TTC549 (cell line): Measurements from ENCODE around the gene P4HA1.
A peak's percentile ranks its signal among the peaks of the same experiment; 100 is the strongest.
"Not testable (repeated sequence)": the region's sequence is repeated elsewhere in the genome, so short reads cannot be mapped to it uniquely, and the experiment has no call there.

Experiments used
- FAIRE-seq: peaks from 2 replicates; lab custom pipeline; 2012; peaks lifted over from hg19 to GRCh38; lab: Jason Lieb, UNC

Gene P4HA1

DNA sequence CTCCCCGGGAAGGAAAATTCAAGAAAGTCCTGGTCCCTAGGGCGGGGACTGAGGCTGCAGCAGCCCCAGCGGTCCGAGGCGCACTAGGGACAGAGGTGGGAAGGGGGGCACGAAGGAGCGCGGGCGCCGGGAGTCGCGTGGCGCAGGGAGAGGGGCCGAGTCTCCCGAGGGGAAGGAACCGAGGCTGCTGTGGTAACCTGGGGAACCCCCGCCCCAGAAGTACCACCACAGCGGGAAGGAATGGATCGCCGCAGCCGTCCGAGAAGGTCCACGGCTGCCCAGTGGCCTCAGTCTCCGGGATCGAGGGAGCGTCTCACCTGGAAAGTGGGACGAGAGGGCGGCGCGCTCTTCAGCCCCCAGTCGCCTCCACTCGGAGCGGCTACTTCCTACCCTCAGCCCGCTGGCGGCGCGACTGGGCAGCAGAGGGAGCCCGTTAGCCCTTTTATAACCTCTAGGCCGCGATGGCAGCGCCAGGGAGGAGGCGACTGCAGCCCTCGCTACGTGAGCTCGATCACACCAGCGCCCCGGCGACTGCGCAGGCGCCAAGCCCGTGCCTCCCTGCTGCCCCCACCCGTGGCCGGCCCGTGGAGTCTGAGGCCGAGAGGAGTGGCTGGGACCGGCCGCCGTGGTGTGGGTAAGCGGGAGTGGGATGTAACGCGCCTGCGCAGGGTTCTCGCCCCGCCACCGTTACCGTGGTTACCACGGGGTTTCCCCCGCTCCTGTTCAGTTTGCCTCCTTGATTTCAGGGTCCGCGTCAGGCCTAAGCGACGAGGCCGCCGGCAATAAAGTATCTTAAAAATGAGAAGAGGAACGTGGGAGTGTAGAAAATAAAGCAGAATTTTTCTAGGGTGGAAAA lies at the start of gene P4HA1:
Gene P4HA1, minus strand, starts transcription at position 418 of the 856 bp plus-strand sequence. CDS start 21,983 bp downstream, outside the sequence.
- peak; percentile 69 for FAIRE-seq

DNA sequence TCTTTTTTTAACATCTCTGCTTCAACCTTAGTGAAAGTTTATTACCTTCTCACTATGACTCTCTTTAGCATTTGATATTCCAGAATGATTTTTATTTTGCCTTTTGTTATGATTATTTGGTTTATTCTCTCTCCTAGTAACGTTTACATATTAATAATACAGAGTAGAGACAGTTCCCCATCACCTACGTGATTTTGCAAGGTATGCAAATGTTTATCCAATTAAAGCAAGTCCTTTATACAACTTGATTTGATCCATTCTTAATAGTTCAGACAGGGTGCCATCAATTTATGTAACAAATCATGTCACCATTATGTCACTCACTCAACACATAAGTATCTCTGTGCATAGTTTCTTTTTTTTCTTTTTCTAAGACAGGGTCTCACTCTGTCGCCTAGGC lies 44.9 kb upstream of the P4HA1 start:
- FAIRE-seq = no peak

DNA sequence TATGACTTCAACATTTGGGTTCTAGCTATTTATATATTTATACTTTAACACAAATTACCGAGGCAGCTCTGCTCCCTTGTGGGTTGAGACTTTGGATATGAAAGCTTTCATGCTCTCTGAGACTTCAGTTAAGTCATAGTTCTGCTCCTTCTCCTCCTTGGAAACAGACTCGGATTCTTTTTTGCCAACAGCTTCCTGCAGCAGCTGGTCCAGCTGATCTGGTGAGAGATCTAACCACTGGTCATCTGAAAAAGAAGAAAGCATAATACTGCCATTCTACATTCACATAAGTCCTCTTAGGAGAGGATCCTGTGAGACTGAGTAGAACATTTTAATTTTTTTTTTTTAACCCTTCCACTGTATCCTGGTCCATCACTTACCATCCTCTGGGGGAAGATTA lies 42.6 kb upstream of the P4HA1 start:
- FAIRE-seq = no peak

DNA sequence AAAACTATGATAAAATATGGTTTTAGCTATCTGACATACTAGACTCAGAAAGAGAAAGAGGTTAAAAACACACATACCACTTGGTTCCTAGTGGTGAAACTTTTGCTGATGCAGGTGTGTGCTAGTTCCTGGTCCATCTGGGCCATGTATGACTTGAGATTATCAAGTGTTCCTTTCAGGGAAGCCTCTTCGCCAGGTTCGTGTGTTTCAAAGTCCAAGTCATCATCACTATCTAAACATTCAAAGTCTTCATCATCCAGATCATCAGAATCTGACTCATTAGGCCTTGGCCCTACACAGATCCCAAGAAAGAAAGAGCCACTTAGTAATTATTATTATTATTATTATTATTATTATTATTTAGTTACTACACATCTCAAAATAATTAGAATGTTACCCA lies 40.0 kb upstream of the P4HA1 start:
- FAIRE-seq = no peak

DNA sequence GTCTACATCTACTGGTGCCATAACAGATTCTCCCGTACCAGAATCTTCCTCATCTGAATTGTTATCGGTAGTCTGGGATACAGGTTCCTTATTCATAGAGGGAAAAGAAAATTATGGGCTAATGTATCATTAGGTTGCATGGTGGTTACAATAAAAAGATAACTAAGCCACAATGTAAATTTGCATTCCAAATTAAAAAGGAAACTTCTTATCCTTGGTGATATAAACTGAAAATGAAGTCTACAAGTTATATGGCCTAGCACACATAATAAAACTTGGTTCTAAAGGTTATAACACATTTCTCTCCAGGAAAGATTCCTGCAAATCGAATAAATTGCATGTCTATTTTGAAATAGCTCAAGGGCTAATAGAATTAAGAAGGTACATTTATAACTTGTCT lies 38.1 kb upstream of the P4HA1 start:
- no peak for FAIRE-seq

DNA sequence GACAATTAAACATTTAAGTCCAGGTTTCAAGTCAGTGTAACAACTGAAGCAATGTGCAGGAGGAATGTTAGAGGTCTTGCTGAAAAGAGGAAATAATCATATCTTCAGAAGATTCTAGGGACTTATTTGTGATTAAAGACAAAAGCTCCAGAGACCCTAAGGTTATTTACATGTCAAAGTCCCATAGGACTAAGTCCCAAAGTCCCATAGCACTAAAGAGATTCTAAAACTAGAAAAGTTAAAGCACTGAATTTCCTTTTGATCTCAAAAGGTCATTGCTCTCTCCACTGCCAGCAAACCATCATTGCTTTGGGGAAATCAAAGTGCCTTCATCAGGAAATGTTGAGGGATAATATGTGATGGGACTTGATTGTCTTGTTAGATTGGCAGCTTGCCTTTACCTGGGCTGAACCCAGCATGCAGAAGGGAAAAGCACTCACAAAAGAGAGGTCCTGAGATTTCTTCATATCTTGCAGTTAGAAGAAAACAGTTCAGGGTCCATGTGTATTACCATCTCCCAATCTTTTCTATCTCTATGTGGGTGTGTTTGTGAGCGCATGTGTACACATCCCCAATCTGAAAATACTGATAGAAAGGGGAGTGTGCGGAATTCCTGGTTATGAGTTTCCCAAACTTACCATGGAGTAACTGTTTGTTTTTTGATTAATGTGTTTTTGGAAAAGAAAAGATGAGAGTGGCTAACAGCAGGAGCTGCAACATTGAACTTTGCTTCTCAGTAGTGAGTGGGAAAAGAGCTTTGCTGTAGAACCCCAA lies 35.4 kb upstream of the P4HA1 start:
- no peak for FAIRE-seq

DNA sequence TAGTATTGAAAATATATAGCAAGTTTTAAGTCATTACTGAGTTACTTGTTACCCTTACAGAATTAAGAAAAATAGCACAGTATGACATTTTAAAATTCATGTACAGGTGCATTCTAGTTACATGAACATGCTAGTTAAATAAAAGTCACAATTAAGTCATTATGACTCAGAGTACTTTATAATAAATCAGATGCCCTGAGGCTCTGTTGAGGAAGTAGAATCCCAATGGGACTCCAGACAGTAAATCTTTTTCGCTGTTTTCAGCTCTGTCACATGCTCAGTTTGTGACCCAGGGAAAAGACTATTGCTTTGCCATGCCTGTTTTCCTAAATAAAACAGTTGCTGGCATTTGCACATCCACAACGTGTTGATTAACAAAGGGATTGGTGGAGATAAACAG lies 34.6 kb upstream of the P4HA1 start:
- FAIRE-seq = no peak

DNA sequence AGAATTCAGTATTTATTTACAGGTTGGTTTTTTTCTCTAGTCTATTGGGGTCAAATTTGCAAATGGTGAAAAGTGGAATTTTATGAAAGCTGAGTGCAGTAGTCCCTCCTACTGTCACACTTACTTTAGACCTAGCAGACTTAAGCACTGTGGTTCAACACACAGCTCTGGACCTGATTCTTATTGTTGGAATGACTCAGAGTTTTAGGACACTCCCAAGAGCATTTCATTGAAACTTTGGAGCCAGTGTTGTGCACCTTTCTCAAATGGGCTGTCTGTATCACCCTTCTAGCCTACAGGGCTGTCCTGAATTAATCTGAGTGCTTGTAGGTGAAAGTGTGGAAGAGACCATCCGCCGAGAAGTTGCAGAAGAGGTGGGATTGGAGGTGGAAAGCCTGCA lies 29.7 kb upstream of the P4HA1 start:
- FAIRE-seq = no peak

DNA sequence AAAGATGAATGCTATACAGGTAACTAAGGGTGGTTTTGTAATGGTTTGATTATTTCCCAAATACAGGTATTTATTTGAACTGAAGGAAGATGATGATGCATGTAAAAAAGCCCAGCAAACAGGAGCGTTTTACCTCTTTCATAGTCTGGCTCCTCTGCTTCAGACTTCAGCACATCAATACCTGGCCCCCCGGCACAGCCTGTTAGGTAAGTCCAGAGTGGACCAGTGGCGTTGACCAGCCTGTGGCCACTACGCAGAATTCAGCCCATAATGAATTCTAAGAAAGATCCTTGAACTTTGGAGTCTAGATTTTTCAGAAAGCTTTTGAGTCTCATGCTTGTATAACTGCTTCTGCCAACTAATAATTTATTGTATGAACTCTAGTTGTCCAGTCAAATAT lies 23.3 kb upstream of the P4HA1 start:
- FAIRE-seq = no peak

DNA sequence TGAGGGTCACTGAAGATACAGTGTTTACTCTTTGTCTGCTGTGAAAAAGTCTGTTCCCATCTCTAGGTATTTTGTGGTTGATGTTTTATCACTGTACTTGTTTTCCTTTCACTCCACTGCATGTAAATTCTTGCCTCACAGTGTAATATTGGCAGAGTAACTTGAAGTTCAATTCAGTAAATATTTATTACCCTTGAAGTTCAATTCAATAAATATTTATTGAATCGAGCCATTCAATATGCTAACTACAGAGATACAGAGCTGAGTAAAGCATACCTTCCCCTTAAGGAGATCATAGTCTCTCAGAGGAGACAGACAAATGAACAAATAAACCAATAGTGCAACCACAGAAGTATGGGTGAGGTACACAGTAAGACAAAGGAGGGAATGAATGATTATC lies 22.8 kb upstream of the P4HA1 start:
- no peak for FAIRE-seq

DNA sequence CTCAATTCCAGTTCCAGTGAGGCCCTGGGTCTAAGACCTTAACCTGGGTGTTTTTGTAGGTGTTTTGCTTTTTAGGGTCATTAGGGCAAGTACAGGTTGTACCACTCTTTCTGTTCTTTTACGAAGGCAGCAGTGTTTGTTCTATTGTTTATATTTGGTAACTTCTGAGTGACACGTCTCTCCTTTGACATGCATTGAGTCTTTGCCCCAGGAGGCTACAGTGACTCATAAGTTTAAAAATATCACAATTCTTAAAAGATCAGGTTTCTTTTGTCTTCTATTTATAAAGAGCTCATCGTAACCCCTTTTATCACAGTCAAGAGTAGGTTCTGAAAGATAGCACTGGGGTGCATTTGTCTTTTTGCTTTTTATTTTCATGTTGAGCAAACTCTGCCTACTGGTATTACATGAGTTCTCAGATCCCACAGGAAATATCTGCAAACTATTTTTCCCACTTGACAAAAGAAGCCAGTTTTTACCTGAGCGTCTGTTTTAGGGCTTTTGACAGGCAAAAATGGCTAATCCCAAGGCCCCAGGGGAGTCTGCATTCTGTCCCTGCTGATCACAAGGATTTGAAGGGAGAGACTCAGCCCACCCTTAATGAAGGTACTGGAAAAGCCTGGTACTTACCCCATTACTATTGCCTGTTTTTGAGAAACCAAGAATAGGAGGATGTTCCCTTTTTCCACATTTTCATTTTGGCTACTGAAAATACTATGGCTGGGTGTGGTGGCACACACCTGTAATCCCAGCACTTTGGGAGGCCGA lies 21.5 kb upstream of the P4HA1 start:
- no peak for FAIRE-seq

DNA sequence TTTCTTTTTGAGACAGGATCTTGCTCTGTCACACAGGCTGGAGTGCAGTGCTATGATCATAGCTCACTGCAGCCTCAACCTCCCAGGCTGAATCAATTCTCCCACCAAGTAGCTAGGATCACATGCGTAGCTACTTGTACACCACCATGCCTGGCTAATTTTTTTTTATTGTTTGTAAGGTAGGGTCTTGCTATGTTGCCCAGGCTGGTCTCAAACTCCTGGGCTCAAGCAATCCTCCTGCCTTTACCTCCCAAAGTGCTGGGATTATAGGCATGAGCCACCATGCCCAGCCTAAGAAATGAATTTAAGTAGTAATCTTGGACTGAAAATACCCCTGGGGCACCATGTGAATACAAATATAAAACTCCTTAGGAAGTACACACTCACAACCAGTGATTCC lies 19.4 kb upstream of the P4HA1 start:
- no peak for FAIRE-seq

DNA sequence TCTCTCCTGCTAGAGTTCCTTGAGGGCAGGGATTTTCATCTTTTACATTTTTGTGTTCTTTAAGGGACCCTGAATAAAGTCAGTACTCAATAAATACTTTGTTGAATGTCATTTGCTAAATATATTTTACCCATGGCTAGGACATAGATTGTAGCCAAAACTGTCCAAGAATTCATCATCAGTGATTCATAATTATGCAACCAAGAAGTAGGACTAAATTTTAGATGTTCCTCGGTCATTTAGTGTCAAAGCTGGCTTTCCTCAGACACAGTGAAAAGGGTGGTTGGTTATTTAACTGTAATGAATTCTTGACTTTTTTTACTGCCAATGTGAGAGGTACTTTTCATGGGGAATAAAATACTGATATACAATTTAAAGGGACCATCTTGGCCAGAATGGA lies 16.9 kb upstream of the P4HA1 start:
- FAIRE-seq = no peak

DNA sequence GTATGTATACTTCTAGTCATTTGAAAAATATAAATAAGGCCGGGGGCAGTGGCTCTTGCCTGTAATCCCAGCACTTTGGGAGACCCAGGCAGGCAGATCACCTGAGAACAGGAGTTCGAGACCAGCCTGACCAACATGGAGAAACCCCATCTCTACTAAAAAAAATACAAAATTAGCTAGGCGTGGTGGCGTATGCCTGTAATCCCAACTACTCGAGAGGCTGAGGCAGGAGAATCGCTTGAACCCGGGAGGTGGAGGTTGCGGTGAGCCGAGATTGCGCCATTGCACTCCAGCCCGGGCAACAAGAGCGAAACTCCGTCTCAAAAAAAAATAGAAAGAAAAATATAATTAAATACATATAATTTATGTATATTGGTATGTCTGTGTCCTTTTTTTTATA lies 15.4 kb upstream of the P4HA1 start:
- FAIRE-seq = not testable (repeated sequence)

DNA sequence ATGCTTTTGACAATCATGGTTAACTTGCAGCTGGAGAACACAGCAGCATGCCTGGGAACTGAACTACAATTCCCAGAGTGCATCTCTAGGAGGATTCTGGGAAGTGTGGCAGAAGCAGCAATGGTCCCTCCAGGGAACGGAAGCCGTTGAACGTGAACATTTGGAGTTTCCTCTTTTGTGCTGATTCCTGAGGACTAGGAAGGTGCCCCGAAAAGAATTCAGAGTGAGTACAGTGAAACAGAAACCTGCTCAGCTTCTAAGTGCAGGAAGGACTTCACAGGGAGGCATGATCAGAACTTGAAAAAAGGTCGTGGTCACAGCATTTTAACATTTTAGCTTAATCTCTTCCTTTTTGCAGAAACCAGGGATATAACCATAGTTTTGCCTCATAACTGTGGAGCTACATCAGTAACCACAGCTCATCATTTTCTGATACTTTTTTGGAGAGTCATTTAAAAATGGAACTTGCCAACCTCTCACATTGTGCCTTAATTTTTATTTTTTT lies 13.7 kb upstream of the P4HA1 start, which contains the start of gene NUDT13:
Gene NUDT13, plus strand, starts transcription at position 111 of the 505 bp plus-strand sequence. CDS start 3,911 bp downstream, outside the sequence.
- FAIRE-seq = peak; percentile 82

DNA sequence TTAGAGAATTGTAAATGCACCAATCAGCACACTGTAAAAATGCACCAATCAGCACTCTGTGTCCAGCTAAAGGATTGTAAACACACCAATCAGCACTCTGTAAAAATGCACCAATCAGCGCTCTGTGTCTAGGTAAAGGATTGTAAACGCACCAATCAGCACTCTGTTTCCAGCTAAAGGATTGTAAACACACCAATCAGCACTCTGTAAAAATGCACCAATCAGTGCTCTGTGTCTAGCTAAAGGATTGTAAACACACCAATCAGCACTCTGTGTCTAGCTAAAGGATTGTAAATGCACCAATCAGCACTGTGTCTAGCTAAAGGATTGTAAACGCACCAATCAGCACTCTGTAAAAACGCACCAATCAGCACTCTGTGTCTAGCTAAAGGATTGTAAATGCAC lies 12.6 kb upstream of the P4HA1 start:
- FAIRE-seq = not testable (repeated sequence)

DNA sequence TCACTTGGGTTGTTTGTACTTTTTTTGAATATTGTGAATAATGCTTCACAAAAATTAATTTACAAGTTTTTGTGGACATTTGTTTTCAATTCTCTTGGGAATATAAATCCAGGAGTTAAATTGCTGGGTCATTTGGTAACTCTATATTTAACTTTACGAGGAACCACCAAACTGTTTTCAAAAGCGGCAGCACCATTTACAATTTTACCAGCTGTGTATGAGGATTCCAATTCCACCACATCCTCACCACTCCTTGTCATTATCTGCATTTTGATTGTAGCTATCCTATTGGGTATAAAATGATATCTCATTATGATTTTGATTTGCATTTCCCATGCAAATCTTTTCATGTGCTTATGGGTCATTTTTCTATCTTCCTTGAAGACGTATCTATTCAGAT lies 9.6 kb upstream of the P4HA1 start:
- no peak for FAIRE-seq

DNA sequence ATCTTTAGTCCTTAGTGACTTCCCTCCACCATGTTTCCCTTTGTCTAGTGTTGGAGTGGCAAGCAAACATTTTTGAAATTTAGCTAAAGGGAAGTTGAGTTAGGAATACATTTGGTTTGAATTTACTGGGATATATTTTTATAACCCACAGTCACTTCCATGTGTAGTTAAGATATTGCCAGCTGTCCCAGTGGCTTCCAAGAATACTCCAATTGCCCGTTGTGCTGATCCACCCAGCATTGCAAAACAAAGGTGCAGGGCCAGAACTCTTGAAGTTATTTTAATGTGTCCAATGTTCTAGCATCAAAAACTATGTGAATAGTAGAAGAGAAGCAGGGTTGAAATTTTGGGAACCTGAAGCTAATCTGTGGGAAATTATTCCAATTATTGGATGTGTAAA lies 2.5 kb upstream of the P4HA1 start:
- no peak for FAIRE-seq

DNA sequence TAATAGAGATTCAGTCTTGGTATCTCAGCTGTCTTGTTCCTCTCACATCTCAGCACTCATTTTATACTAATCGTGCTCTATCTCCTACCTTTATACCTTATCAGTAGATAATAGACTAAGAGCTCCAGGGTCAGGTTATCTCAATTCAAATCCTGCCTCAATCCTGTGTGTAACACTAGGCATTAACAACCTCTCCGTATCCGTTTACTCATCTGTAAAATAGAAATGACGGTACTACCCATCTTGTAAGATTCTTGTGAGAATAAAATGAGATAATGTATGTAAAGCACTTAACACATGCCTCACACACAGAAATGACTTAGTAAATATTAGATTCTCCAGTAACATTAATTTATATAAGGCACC lies 622 bp upstream of the P4HA1 start:
- FAIRE-seq = no peak

DNA sequence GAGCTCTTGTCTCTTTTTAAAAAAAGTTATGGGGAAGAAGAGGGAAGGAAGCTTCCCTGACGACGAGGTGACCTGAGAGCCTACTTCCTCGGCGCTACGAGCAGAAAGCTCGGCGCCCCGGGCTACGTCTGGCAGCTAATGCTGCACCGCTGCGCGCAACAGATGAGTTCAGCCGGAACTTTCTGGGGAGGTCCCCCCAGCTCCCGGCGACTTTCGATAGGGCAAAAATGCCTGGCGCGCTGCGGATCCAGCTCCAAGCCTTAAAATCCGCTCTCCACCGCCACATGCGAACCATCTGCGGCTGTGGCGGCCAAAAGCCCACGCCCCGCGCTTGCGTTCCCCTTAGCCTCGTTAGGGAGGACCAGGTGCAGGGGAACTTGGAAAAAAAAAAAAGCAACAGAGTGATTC lies 621 bp downstream of the P4HA1 start:
- FAIRE-seq = no peak

DNA sequence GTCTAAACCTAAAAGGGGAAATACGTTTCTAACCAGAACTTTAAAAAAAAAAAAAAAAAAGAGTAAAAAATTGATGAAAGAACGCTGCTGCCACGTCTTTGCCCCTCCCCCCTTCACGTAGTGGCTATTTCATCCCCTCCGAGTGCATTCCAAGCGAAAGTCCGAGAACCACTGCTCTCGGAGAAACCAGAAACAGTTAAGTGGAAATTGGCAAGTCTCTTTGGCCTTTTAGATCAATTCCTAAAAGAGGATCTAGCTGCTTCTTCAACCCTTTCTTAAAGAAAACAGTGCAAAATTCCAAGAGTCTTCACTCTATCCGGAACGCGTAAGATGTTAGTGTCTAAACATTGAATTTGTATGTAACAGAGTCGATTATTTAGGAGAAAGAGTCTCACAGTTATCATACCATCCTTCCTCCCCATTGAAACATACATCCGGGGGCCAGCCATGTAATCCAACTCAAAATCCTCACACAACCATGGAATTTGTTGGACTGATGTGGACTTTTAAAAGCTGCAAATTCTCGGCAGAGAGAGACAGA lies 1.1 kb downstream of the P4HA1 start:
- no peak for FAIRE-seq

DNA sequence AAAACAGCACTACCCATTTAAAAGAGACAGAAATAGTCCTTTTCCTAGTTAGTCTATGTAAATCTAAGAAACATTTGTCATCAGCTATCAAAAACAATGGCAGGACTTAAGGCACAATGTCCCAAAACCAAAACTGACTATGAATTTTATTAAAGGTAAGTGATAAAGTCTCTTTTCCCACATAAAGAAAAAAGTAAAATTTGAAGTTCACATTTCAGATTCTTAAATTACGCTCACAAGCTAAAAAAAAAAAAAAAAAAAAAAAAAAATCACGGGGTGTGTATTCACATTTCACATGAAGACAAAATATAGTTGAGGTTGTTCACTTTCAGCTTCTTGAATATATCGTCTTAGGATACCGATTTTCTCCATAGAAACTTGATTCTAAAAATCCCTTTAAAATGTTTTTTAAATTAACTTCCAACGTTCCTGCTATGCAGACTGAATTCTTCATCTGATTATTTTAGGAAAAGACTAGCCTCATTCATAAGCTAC lies 1.6 kb downstream of the P4HA1 start:
- FAIRE-seq = no peak
